ENCODE results near the gene ATXN1.

GRCh38 chr6:16653226-16653625 is 108.0 kb downstream of the ATXN1 start:
- TF ChIP-seq CTCF (IDR thresholded peaks at IDR 0.05) = no peak
- no peak for TF ChIP-seq RCOR1 (IDR thresholded peaks at IDR 0.05; ENCODE audit: low read length)
- no peak for TF ChIP-seq MXI1 (IDR thresholded peaks at IDR 0.05; ENCODE audit: low read depth, low read length)
- no peak for TF ChIP-seq POLR2AphosphoS5 (IDR thresholded peaks at IDR 0.05; ENCODE audit: low read depth, low read length)
- TF ChIP-seq REST (IDR thresholded peaks at IDR 0.05; ENCODE audit: low read depth, low read length) = no peak
- no peak for TF ChIP-seq USF2 (IDR thresholded peaks at IDR 0.05; ENCODE audit: borderline replicate concordance, low read depth, low read length)
- no peak for TF ChIP-seq NFIC (IDR thresholded peaks at IDR 0.05; ENCODE audit: borderline replicate concordance)

Data from SK-N-SH (cell line).